Stimulated activated CD8-positive, alpha-beta memory T cell treated with anti-CD3 and anti-CD28 coated beads, Interleukin-12 subunit alpha, Interleukin-12 subunit beta, amount 100 ng/mL, for 24 hours (primary cell): Measurements from ENCODE around the gene OCLN.
"Not testable (repeated sequence)": the region's sequence is repeated elsewhere in the genome, so short reads cannot be mapped to it uniquely, and the experiment has no call there.

Source experiments
- DNase-seq: peaks from one replicate; pipeline ENCODE4 v3.0.0-alpha.2; 2020; ENCODE audit errors: extremely low read depth

OCLN gene

GRCh38 chr5:69491027-69491426 lies 1.6 kb upstream of the OCLN start:
- DNase-seq, result no peak

GRCh38 chr5:69491838-69492390 lies 676 bp upstream of the OCLN start:
- DNase-seq, result no peak

- DNase-seq, result no peak
Observed at GRCh38 chr5:69492923-69493395, 369 bp downstream of the OCLN start.

GRCh38 chr5:69493396-69494133 lies 975 bp downstream of the OCLN start:
- no peak for DNase-seq

GRCh38 chr5:69494452-69494851 lies 1.9 kb downstream of the OCLN start:
- no peak for DNase-seq

GRCh38 chr5:69497006-69497520 lies 4.5 kb downstream of the OCLN start:
- DNase-seq, result no peak

- no peak for DNase-seq
Observed at GRCh38 chr5:69498384-69498783, 5.8 kb downstream of the OCLN start.

- DNase-seq, result no peak
Observed at GRCh38 chr5:69502367-69502766, 9.8 kb downstream of the OCLN start.

- no peak for DNase-seq
Observed at GRCh38 chr5:69502767-69503488, 10.3 kb downstream of the OCLN start.

- no peak for DNase-seq
Observed at GRCh38 chr5:69504036-69504435, 11.4 kb downstream of the OCLN start.

- no peak for DNase-seq
Observed at GRCh38 chr5:69505306-69505705, 12.7 kb downstream of the OCLN start.

GRCh38 chr5:69509212-69509611 lies 16.6 kb downstream of the OCLN start:
- DNase-seq, result no peak

- no peak for DNase-seq
Observed at GRCh38 chr5:69510694-69511093, 18.1 kb downstream of the OCLN start.

GRCh38 chr5:69512740-69513260 lies 20.2 kb downstream of the OCLN start:
- DNase-seq, result no peak

- DNase-seq, result not testable (repeated sequence)
Observed at GRCh38 chr5:69515570-69515969, 23.0 kb downstream of the OCLN start.

- no peak for DNase-seq
Observed at GRCh38 chr5:69516769-69517168, 24.2 kb downstream of the OCLN start.

GRCh38 chr5:69517763-69518212 lies 25.2 kb downstream of the OCLN start:
- DNase-seq, result no peak

GRCh38 chr5:69519285-69519684 lies 26.7 kb downstream of the OCLN start:
- DNase-seq, result no peak

- no peak for DNase-seq
Observed at GRCh38 chr5:69522035-69522434, 29.4 kb downstream of the OCLN start.

GRCh38 chr5:69525490-69525889 lies 32.9 kb downstream of the OCLN start:
- no peak for DNase-seq

GRCh38 chr5:69526660-69527059 lies 34.1 kb downstream of the OCLN start:
- DNase-seq, result no peak

- DNase-seq, result no peak
Observed at GRCh38 chr5:69527128-69527770, 34.7 kb downstream of the OCLN start.
